HG03103 (cell line): ENCODE data around the gene EYS.
"Not testable (repeated sequence)": the region's sequence is repeated elsewhere in the genome, so short reads cannot be mapped to it uniquely, and the experiment has no call there.

Source experiments
- ATAC-seq: cut with Tn5 transposase; IDR thresholded peaks from one replicate; pipeline ENCODE4 v1.9.1; 2021; ENCODE audit warnings: low read depth; ENCODE audit not compliant: unreplicated experiment

Gene EYS

GRCh38 chr6:65483652-65484051, 223.4 kb downstream of the EYS start:
- not testable (repeated sequence) for ATAC-seq

GRCh38 chr6:65469650-65470049, 237.4 kb downstream of the EYS start:
- ATAC-seq, result no peak

DNA sequence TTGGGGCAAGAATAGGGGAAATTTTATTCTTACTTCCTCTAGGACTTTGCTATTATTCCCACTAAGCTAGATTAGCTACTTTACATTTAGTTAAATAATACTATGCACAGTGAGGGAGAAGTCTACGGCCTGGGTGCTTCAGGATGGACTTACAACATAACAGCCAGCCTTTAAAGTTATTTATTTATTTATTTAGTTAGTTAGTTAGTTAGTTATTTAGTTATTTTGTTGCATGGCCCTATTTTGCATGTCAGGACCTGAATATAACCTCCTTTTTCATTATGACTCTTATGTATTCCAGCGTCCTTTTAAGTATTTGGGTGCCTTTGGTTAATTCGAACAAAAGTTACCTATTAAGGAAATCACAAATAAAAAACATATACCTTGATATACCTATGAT, 238.7 kb downstream of the EYS start:
- no peak for ATAC-seq

GRCh38 chr6:65461121-65461520, 245.9 kb downstream of the EYS start:
- no peak for ATAC-seq

GRCh38 chr6:65452333-65452732, 254.7 kb downstream of the EYS start:
- no peak for ATAC-seq

DNA sequence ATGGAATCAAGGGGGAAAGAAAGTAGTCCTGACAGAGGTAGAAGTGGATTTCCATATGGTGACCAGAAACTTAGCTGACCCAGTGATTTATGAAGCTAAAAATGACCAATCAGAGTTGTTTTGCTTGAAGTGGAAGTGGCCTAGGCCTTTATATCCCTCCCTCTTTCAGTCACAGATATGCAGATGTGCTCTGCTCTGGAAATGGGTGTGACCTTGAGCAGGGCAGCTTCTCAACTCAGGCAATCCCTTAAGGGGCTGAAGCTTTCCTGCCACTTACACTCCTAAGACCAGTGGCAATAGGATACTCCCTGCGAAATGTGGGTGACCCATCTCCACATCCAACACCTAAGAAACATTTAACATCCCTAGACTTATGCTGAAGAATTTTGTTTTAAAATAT, 256.6 kb downstream of the EYS start:
- no peak for ATAC-seq

DNA sequence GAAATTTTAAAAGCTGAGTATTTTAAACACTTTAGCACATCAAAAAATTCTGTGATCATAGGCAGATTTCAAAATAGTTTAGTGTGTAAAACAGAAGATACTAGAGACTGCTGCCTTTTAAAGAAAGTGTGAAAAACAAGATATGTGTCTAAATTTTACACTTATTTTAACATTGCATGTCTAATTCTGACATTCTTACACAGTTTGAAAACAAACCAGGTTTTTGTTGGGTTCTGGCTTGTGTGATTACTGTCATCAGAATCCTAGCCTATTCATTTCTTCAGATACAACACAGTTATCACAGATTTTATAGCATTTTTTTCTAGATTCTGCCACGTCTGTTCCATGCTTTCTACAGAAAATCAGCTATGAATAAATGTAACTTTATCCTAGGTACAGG, 257.1 kb downstream of the EYS start:
- no peak for ATAC-seq

DNA sequence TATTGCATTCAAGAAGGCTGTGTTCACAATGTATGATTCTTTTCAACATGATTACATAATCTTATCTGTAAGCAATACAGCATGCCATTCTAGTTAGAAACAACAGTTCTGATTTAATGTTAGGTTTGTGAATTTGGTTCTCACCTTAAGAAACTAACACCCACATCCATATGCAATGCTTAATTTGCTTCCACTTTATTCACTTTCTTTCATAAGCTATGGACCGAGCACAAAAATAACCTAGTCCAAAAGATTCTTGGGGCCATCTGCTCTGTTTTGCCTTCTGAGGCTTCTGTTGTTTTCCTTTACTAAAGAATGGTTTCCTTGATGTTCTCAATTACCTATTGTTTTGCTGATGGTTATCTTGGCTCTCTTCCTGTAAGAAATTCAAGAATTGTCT, 258.2 kb downstream of the EYS start:
- no peak for ATAC-seq

- ATAC-seq, result no peak
Observed at GRCh38 chr6:65436281-65436680, 270.7 kb downstream of the EYS start.

DNA sequence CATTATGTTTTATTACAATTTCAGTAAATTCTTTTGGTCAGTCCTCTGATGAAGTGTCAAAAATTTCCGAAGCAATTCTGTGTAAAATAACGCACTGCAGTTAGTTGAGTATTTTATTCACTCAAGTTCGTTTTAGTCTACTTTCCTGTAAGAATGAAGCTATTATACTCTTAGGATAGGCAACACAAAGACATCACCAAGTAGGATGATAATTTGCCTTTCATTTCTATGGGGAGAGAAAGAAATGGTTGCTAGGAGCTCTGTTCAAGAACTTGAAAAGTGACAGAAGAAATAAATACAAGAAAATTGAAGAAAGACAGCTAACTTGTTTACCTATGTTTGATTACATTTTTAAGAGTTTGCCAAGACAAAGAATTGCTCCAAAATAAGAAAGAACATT, 290.4 kb downstream of the EYS start:
- ATAC-seq, result no peak

- ATAC-seq, result no peak
Observed at GRCh38 chr6:65410309-65410708, 296.7 kb downstream of the EYS start.

DNA sequence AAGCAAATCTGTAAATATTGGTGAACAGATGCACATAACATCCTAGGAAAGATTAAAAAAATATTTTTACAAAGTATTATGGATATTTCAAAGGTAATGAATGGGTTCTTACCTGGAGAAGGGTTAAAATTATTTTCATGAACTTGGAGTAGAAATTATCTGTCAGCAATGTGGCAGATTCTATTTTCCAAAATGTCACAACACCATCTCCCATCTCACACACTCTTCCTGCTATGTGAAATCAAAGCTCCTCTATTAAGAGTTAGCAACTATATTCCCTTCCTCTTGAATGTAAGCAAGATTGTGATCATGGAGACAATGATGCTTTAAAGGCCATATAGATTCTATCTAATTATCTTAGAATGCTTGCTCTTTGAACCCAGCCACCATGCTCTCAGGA, 304.5 kb downstream of the EYS start:
- no peak for ATAC-seq

- no peak for ATAC-seq
Observed at GRCh38 chr6:65399355-65400084, 307.5 kb downstream of the EYS start.

- ATAC-seq, result no peak
Observed at GRCh38 chr6:65398851-65399250, 308.2 kb downstream of the EYS start.

GRCh38 chr6:65350530-65350929, 356.5 kb downstream of the EYS start:
- ATAC-seq, result no peak

DNA sequence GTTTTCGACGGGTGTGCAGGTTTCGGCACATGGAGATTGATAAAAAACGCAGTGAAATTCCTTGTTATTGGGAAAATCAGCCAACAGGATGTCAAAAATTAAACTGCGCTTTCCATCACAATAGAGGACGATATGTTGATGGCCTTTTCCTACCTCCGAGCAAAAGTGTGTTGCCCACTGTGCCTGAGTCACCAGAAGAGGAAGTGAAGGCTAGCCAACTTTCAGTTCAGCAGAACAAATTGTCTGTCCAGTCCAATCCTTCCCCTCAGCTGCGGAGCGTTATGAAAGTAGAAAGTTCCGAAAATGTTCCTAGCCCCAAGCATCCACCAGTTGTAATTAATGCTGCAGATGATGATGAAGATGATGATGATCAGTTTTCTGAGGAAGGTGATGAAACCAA, 404.4 kb downstream of the EYS start:
- not testable (repeated sequence) for ATAC-seq

DNA sequence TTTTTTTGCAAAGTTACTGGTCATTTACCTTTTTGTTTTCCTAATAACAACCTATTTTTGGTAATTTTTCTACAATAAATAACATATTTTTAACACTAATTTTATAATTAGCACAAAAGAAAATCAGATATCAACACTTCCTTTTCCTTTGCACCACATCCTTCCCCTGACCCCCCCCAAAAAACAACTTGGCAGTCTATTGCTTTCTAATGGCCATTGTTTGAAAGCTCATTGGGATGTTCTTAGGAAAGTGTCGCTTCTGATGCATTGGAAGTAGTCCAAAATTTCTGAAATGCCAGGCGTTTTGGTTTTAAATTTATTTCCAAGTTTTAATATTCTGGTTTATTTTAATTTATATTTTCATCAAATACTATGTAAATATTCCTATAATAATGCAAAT, 407.8 kb downstream of the EYS start:
- ATAC-seq, result no peak

GRCh38 chr6:65295812-65296211, 411.2 kb downstream of the EYS start:
- ATAC-seq, result no peak

- no peak for ATAC-seq
Observed at GRCh38 chr6:65289491-65289890, 417.5 kb downstream of the EYS start.

DNA sequence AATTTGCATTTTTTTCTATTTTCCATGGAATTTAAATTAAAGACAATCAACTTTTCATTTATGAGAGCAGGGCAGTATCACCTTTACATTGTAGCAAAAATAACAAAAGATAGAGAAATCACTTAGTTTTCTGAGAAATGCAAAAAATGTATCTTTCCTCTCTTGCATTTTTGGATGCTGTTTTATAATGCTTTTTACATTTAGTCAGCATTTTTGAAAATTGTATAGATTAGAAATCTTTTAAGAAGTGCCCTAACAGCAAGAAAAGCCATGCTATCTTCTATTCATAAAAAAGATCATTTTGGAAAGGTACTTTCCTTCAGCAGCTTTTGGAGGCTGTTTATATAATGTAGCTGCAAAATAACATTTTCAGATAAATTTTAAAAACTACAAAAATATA, 421.8 kb downstream of the EYS start:
- no peak for ATAC-seq

GRCh38 chr6:65280060-65280459, 427.0 kb downstream of the EYS start:
- no peak for ATAC-seq

DNA sequence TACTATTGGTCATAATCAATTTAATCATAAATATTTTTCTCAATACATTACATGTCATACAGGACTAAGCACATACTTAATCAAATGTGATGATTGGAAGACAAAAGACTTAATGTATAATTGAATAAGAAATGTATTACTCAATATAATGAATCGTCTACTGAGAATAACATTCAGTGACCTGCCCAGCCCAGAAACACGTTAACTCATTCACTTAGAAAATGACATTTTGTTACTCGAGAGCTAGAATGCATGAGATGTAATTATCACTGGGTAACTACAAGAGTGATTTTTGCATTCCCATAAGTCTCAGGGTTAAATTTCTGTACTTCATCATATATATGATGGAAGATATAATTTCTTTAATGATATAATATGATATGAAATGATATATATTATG, 444.8 kb downstream of the EYS start:
- no peak for ATAC-seq

DNA sequence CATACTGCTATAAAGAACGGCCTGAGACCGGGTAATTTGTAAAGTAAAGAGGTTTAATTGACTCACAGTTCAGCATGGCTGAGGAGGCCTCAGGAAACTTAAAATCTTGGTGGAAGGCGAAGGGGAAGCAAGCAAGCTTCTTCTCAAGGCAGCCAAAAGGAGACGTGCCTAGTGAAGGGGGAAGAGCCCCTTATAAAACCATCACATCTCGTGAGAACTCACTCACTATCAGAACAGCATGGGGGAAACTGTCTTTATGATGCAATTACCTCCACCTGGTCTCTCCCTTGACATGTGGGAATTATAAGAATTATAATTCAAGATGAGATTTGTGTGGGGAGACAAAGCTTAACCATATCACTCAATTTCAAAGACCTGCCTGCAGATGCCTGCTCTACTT, 447.0 kb downstream of the EYS start:
- no peak for ATAC-seq
